ENCODE measurements around the gene LVRN.

GRCh38 chr5:116004248-116004647 is 42.0 kb downstream of the LVRN start:
- TF ChIP-seq CTCF (IDR thresholded peaks at IDR 0.05) (no peak), POLR2AphosphoS5 (IDR thresholded peaks at IDR 0.05) (no peak)
